Panc1 (cell line): ENCODE measurements around the gene FCHSD2. TPM values are rescaled to one million over a fixed set of nuclear protein-coding genes. Genes with fewer than 3 reads are reported as not detected.

Experiments used
- ATAC-seq: fragments of 200-7000 bp; cut with Tn5 transposase; 2 replicates; pipeline ENCODE4 v1.9.1; 2020; ENCODE audit warnings: mild to moderate bottlenecking, moderate library complexity
- BruUV-seq: library from RNA; stranded (reverse); fragments of 400-500 nt; replicated peaks from 2 replicates; lab custom pipeline; 2021; lab: Mats Ljungman, UMichigan
- CTCF ChIA-PET: fragments of 300-600 bp; sonication (Branson Sonifier 250); formaldehyde crosslinking; loops from one replicate; lab custom pipeline; 2022; ENCODE audit warnings: antibody characterized with exemption; lab: Charles Lee
- POLR2A ChIA-PET: fragments of 300-600 bp; sonication (Branson Sonifier 250); formaldehyde crosslinking; loops from one replicate; lab custom pipeline; 2022; ENCODE audit warnings: antibody characterized with exemption; lab: Charles Lee
- DNase-seq: peaks from one replicate; pipeline ENCODE4 v3.0.0-alpha.2; 2010; ENCODE audit warnings: low read depth, low spot score
- H3K27ac ChIP-seq: 2 replicates; pipeline ENCODE4 v1.5.1; 2011; ENCODE audit warnings: mild to moderate bottlenecking, low read length, inconsistent platforms
- H3K27me3 ChIP-seq: fragments of 200-500 bp; sonication (Bioruptor generic); 2 replicates; pipeline ENCODE4 v1.6.0; 2014; ENCODE audit warnings: low read length, inconsistent platforms; ENCODE audit not compliant: control insufficient read depth, insufficient read depth
- H3K36me3 ChIP-seq: fragments of 200-500 bp; sonication (Bioruptor generic); 2 replicates; pipeline ENCODE4 v1.5.1; 2014; ENCODE audit warnings: inconsistent platforms, mild to moderate bottlenecking, low read length, moderate library complexity; ENCODE audit not compliant: control insufficient read depth, insufficient read depth
- H3K4me1 ChIP-seq: 2 replicates; pipeline ENCODE4 v1.5.1; 2011; ENCODE audit warnings: inconsistent platforms, mild to moderate bottlenecking, low read length, moderate library complexity; ENCODE audit not compliant: control insufficient read depth, insufficient read depth
- H3K4me3 ChIP-seq, 2 experiments: 2 replicates each; pipeline ENCODE4 v1.5.1; 2011 to 2012; ENCODE audit warnings: low read depth in 2 of 2, low read length in 2 of 2, mild to moderate bottlenecking in 2 of 2, inconsistent platforms in 1 of 2, moderate library complexity in 1 of 2
- H3K9me3 ChIP-seq: fragments of 200-500 bp; sonication (Bioruptor generic); 2 replicates; pipeline ENCODE4 v1.5.1; 2014; ENCODE audit warnings: low read depth, mild to moderate bottlenecking, inconsistent platforms, low read length, moderate library complexity; ENCODE audit not compliant: control insufficient read depth, insufficient read depth
- POLR2AphosphoS5 ChIP-seq: IDR thresholded peaks from 2 replicates; pipeline ENCODE4 v1.6.1; 2012; ENCODE audit warnings: mild to moderate bottlenecking, low read depth, low read length, moderate library complexity
- REST ChIP-seq, 2 experiments: IDR thresholded peaks; 2 replicates each; pipeline ENCODE4 v1.6.1; 2011 to 2012; ENCODE audit warnings: low read depth in 2 of 2, control low read depth in 1 of 2, low read length in 1 of 2, mild to moderate bottlenecking in 1 of 2, moderate library complexity in 1 of 2; ENCODE audit not compliant: insufficient read depth in 1 of 2
- SIN3A ChIP-seq: IDR thresholded peaks from 2 replicates; pipeline ENCODE4 v1.6.1; 2012; ENCODE audit warnings: low read depth, mild to moderate bottlenecking, low read length, moderate library complexity, borderline replicate concordance; ENCODE audit not compliant: insufficient read depth
- in situ Hi-C: cut with HindIII; loops from 2 replicates; pipeline ENCODE4 v1.10.0; 2016; ENCODE audit warnings: low sequenced_read_pairs, low pct_unique_long_range_greater_than_20kb
- intact Hi-C: fragments of 100-400 bp; cut with micrococcal nuclease; formaldehyde crosslinking; loops from one replicate; pipeline ENCODE4 v1.10.0; 2022; ENCODE audit not compliant: unreplicated experiment
- total RNA-seq: library from RNA; stranded (reverse); gene quantifications from one replicate; pipeline ENCODE4 v1.2.1, GENCODE V29; 2021; ENCODE audit not compliant: unreplicated experiment
- TF ChIP-seq, protein P1 (sequence below): fragments of 450-650 bp; IDR thresholded peaks from 2 replicates; pipeline ENCODE4 v1.5.1; 2017; ENCODE audit warnings: mild to moderate bottlenecking

FCHSD2 gene
- total RNA-seq, 1 experiment from 2014 or later, result 31.8 TPM

GRCh38 chr11:72823105-72823804 lies 318.9 kb downstream of the FCHSD2 start:
- Histone ChIP-seq H3K4me1 (peaks cover 5% of the 10 kb centered on the region), H3K27me3 (no peaks in the 10 kb centered on the region), H3K9me3 (no peaks in the 10 kb centered on the region), H3K27ac (no peak overlapping the region), H3K4me3 (no peak overlapping the region), H3K36me3 (no peaks in the 10 kb centered on the region)
- TF ChIP-seq POLR2AphosphoS5, result no peak
- TF ChIP-seq SIN3A, result no peak
- no peak for TF ChIP-seq REST (IDR thresholded peaks at IDR 0.05; ENCODE audit: insufficient read depth in 1 of 2, low read depth in 2 of 2, low read length in 1 of 2)
- TF ChIP-seq, protein P1, sequence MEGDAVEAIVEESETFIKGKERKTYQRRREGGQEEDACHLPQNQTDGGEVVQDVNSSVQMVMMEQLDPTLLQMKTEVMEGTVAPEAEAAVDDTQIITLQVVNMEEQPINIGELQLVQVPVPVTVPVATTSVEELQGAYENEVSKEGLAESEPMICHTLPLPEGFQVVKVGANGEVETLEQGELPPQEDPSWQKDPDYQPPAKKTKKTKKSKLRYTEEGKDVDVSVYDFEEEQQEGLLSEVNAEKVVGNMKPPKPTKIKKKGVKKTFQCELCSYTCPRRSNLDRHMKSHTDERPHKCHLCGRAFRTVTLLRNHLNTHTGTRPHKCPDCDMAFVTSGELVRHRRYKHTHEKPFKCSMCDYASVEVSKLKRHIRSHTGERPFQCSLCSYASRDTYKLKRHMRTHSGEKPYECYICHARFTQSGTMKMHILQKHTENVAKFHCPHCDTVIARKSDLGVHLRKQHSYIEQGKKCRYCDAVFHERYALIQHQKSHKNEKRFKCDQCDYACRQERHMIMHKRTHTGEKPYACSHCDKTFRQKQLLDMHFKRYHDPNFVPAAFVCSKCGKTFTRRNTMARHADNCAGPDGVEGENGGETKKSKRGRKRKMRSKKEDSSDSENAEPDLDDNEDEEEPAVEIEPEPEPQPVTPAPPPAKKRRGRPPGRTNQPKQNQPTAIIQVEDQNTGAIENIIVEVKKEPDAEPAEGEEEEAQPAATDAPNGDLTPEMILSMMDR, result no peak
- intact Hi-C loops, result no loop called here
- in situ Hi-C loops, result no loop called here
- no peak for ATAC-seq
- CTCF ChIA-PET, result no interaction called here
- DNase-seq, result no peak
- no TSS peak for BruUV-seq
- POLR2A ChIA-PET, result interaction anchor here (0.6 kb wide), 1 partner anchor 358 kb away, joined by 3 read pairs; no protein-coding TSS in a partner anchor

- POLR2A ChIA-PET, result no interaction called here
- peak overlapping the region; percentile 57 to 69 for H3K4me3 ChIP-seq
- no TSS peak for BruUV-seq
- peaks cover 5% of the 10 kb centered on the region for H3K4me1 ChIP-seq
- no peaks in the 10 kb centered on the region for H3K36me3 ChIP-seq
- peak; percentile 93 for ATAC-seq
- CTCF ChIA-PET, result no interaction called here
- intact Hi-C loops (no loop called here), in situ Hi-C loops (no loop called here)
- DNase-seq, result peak; percentile 28
- H3K9me3 ChIP-seq, result no peaks in the 10 kb centered on the region
- H3K27me3 ChIP-seq, result no peaks in the 10 kb centered on the region
- peak overlapping the region; percentile 87 for H3K27ac ChIP-seq
- TF ChIP-seq POLR2AphosphoS5 (peak; percentile 83), SIN3A (0 out of 2 replicates have a peak, but pooled peaks have one; percentile 33), REST (IDR thresholded peaks at IDR 0.05; ENCODE audit: insufficient read depth in 1 of 2, low read depth in 2 of 2, low read length in 1 of 2) (0 out of 4 replicates have a peak, but pooled peaks of 1 of the 2 experiments have one; percentile 46)
- TF ChIP-seq, protein P1, result no peak; the same call in 1 of the 2 replicates
These were observed 320.0 kb downstream of the FCHSD2 start for GRCh38 chr11:72821920-72822799.
